Activated effector memory CD4-positive, alpha-beta T cell treated with anti-CD3 and anti-CD28 coated beads, Interleukin-2, amount 50 U/mL, for 16 hours (primary cell): ENCODE measurements around the gene MGMT.

Experiments used
- DNase-seq: peaks from one replicate; pipeline ENCODE4 v3.0.0-alpha.2; 2020

MGMT gene

GRCh38 chr10:129696636-129697035, 229.6 kb downstream of the MGMT start:
- DNase-seq = no peak

GRCh38 chr10:129697463-129698247, 230.6 kb downstream of the MGMT start:
- no peak for DNase-seq

GRCh38 chr10:129699722-129700340, 232.8 kb downstream of the MGMT start:
- DNase-seq = no peak

- DNase-seq = no peak
Measured at GRCh38 chr10:129702605-129703004, 235.6 kb downstream of the MGMT start.

GRCh38 chr10:129703287-129704137, 236.5 kb downstream of the MGMT start:
- no peak for DNase-seq

- no peak for DNase-seq
Measured at GRCh38 chr10:129704225-129704624, 237.2 kb downstream of the MGMT start.

- no peak for DNase-seq
Measured at GRCh38 chr10:129704786-129705525, 237.9 kb downstream of the MGMT start.

GRCh38 chr10:129705676-129706075, 238.6 kb downstream of the MGMT start:
- DNase-seq = no peak

GRCh38 chr10:129706081-129706480, 239.0 kb downstream of the MGMT start:
- no peak for DNase-seq

- DNase-seq = no peak
Measured at GRCh38 chr10:129706523-129706922, 239.5 kb downstream of the MGMT start.

GRCh38 chr10:129707406-129708388, 240.7 kb downstream of the MGMT start:
- no peak for DNase-seq

GRCh38 chr10:129709101-129709500, 242.1 kb downstream of the MGMT start:
- DNase-seq = no peak

GRCh38 chr10:129709627-129710509, 242.8 kb downstream of the MGMT start:
- no peak for DNase-seq

- no peak for DNase-seq
Measured at GRCh38 chr10:129710510-129710847, 243.4 kb downstream of the MGMT start.

- DNase-seq = no peak
Measured at GRCh38 chr10:129711291-129711690, 244.2 kb downstream of the MGMT start.

- no peak for DNase-seq
Measured at GRCh38 chr10:129712000-129712399, 245.0 kb downstream of the MGMT start.

- peak; percentile 49 for DNase-seq
Measured at GRCh38 chr10:129713659-129714265, 246.7 kb downstream of the MGMT start.

- no peak for DNase-seq
Measured at GRCh38 chr10:129715805-129716204, 248.8 kb downstream of the MGMT start.

GRCh38 chr10:129716211-129716681, 249.2 kb downstream of the MGMT start:
- DNase-seq = no peak

GRCh38 chr10:129716881-129717280, 249.8 kb downstream of the MGMT start:
- DNase-seq = no peak
